Measurements from ENCODE around the gene CHD1.

GRCh38 chr5:98934546-98934945 is 5.7 kb upstream of the CHD1 start:
- no peak for TF ChIP-seq CTCF (IDR thresholded peaks at IDR 0.05)
- TF ChIP-seq, protein P1, sequence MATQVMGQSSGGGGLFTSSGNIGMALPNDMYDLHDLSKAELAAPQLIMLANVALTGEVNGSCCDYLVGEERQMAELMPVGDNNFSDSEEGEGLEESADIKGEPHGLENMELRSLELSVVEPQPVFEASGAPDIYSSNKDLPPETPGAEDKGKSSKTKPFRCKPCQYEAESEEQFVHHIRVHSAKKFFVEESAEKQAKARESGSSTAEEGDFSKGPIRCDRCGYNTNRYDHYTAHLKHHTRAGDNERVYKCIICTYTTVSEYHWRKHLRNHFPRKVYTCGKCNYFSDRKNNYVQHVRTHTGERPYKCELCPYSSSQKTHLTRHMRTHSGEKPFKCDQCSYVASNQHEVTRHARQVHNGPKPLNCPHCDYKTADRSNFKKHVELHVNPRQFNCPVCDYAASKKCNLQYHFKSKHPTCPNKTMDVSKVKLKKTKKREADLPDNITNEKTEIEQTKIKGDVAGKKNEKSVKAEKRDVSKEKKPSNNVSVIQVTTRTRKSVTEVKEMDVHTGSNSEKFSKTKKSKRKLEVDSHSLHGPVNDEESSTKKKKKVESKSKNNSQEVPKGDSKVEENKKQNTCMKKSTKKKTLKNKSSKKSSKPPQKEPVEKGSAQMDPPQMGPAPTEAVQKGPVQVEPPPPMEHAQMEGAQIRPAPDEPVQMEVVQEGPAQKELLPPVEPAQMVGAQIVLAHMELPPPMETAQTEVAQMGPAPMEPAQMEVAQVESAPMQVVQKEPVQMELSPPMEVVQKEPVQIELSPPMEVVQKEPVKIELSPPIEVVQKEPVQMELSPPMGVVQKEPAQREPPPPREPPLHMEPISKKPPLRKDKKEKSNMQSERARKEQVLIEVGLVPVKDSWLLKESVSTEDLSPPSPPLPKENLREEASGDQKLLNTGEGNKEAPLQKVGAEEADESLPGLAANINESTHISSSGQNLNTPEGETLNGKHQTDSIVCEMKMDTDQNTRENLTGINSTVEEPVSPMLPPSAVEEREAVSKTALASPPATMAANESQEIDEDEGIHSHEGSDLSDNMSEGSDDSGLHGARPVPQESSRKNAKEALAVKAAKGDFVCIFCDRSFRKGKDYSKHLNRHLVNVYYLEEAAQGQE (IDR thresholded peaks at IDR 0.05; ENCODE audit: insufficient read depth in 1 of 2, low read depth in 2 of 2, low read length in 1 of 2), result no peak

All from Panc1 (cell line).